GM12878 (cell line): ENCODE data around the gene TMEM135. TPM values are rescaled to one million over a fixed set of nuclear protein-coding genes. Genes with fewer than 3 reads are reported as not detected.

ENCODE experiments used
- ATAC-seq: fragments of 200-7000 bp; cut with Tn5 transposase; 3 replicates; pipeline ENCODE4 v1.9.1; 2020; ENCODE audit warnings: mild to moderate bottlenecking, moderate library complexity
- BruUV-seq: library from RNA; stranded (reverse); fragments of 400-500 nt; replicated peaks from 2 replicates; lab custom pipeline; 2021; lab: Mats Ljungman, UMichigan
- CTCF ChIA-PET: fragments of 300-600 bp; sonication (Branson Sonifier 250); formaldehyde crosslinking; extraction: SDS; loops from one replicate; lab custom pipeline; 2021; ENCODE audit warnings: inconsistent platforms; lab: Yijun Ruan, JAX
- POLR2A ChIA-PET: fragments of 350-600 bp; formaldehyde crosslinking; extraction: SDS; loops from one replicate; lab custom pipeline; 2021; ENCODE audit warnings: inconsistent platforms; lab: Charles Lee
- RAD21 ChIA-PET: fragments of 300-600 bp; sonication (Branson Sonifier 250); formaldehyde crosslinking; loops from one replicate; lab custom pipeline; 2023; ENCODE audit warnings: antibody characterized with exemption; ENCODE audit not compliant: unreplicated experiment; lab: Charles Lee
- SMC1A ChIA-PET: fragments of 300-600 bp; sonication (Branson Sonifier 250); formaldehyde crosslinking; loops from one replicate; lab custom pipeline; 2023; ENCODE audit not compliant: unreplicated experiment, uncharacterized antibody; lab: Charles Lee
- DNase-seq: peaks from one replicate; pipeline ENCODE4 v3.0.0-alpha.2; 2011; ENCODE audit warnings: low read depth, low spot score
- FAIRE-seq: peaks from 3 replicates; lab custom pipeline; 2011; peaks lifted over from hg19 to GRCh38; lab: Jason Lieb, UNC
- H2AFZ ChIP-seq: 2 replicates; pipeline ENCODE4 v1.6.0; 2011; ENCODE audit warnings: low read depth, low read length, control low read depth; ENCODE audit not compliant: control insufficient read depth
- H3K27ac ChIP-seq: 2 replicates; pipeline ENCODE4 v1.5.1; 2011; ENCODE audit warnings: control low read depth; ENCODE audit not compliant: control insufficient read depth, insufficient read depth
- H3K27me3 ChIP-seq, 2 experiments: replicated peaks in 1 of 2; 2 replicates each; pipeline versions ENCODE4 v1.6.0 to v1.6.1; 2011; ENCODE audit warnings: low read length in 1 of 2; ENCODE audit not compliant: control insufficient read depth in 2 of 2, insufficient read depth in 2 of 2
- H3K36me3 ChIP-seq, 2 experiments: 2 replicates each; pipeline ENCODE4 v1.5.1; 2011; ENCODE audit warnings: low read length in 1 of 2; ENCODE audit not compliant: control insufficient read depth in 2 of 2, insufficient read depth in 2 of 2
- H3K4me1 ChIP-seq: 2 replicates; pipeline ENCODE4 v1.6.1; 2011; ENCODE audit warnings: mild to moderate bottlenecking, low read length, moderate library complexity, mixed read lengths; ENCODE audit not compliant: control insufficient read depth, insufficient read depth
- H3K4me2 ChIP-seq: 2 replicates; pipeline ENCODE4 v1.6.0; 2011; ENCODE audit warnings: control low read depth; ENCODE audit not compliant: control insufficient read depth, insufficient read depth
- H3K4me3 ChIP-seq: fragments of 200-600 bp; sonication (generic); 2 replicates; pipeline ENCODE4 v1.5.1; 2016
- H3K79me2 ChIP-seq: 2 replicates; pipeline ENCODE4 v1.6.0; 2011; ENCODE audit warnings: low read length; ENCODE audit not compliant: control insufficient read depth, insufficient read depth
- H3K9ac ChIP-seq: 2 replicates; pipeline ENCODE4 v1.8.0; 2011; ENCODE audit warnings: low read length, control low read depth, mixed read lengths; ENCODE audit not compliant: control insufficient read depth, insufficient read depth
- H3K9me3 ChIP-seq: replicated peaks from 3 replicates; pipeline ENCODE4 v1.5.1; 2011; ENCODE audit warnings: mild to moderate bottlenecking, low read length; ENCODE audit not compliant: control insufficient read depth, insufficient read depth
- H4K20me1 ChIP-seq: 2 replicates; pipeline ENCODE4 v1.6.0; 2011; ENCODE audit not compliant: control insufficient read depth, insufficient read depth
- ASH2L ChIP-seq: fragments of 300-600, 200-600 bp; sonication (generic); IDR thresholded peaks from 2 replicates; pipeline ENCODE4 v1.6.1; 2017; ENCODE audit warnings: low read depth, mild to moderate bottlenecking, borderline replicate concordance
- CHD4 ChIP-seq: fragments of 200-600 bp; sonication (generic); IDR thresholded peaks from 2 replicates; pipeline ENCODE4 v1.6.1; 2016; ENCODE audit warnings: mild to moderate bottlenecking
- FOXM1 ChIP-seq: IDR thresholded peaks from 2 replicates; pipeline ENCODE4 v1.6.1; 2012; ENCODE audit warnings: low read depth, mild to moderate bottlenecking, inconsistent platforms, low read length, moderate library complexity
- RBBP5 ChIP-seq: fragments of 200-600 bp; sonication (generic); conservative IDR thresholded peaks from 2 replicates; pipeline ENCODE4 v1.6.1; 2016
- TARDBP ChIP-seq: IDR thresholded peaks from 2 replicates; pipeline ENCODE4 v1.6.1; 2016; ENCODE audit warnings: borderline replicate concordance
- ZNF207 ChIP-seq: fragments of 450-650 bp; IDR thresholded peaks from 2 replicates; pipeline ENCODE4 v1.6.1; 2014; ENCODE audit warnings: antibody characterized with exemption, mild to moderate bottlenecking, borderline replicate concordance
- WGBS: methylation state at CpG from one replicate; pipeline ENCODE4 v1.1.6; 2016; ENCODE audit warnings: low lambda C conversion rate; ENCODE audit not compliant: insufficient replicate concordance, insufficient coverage; ENCODE audit errors: missing lambda C conversion rate; 5-methylcytosine and 5-hydroxymethylcytosine counted together
- in situ Hi-C: fragments of 300-500 bp; cut with MboI; formaldehyde crosslinking; loops from 9 replicates; pipeline ENCODE4 v1.14.3; 2018; ENCODE audit warnings: mixed read lengths
- intact Hi-C: fragments of 100-400 bp; cut with micrococcal nuclease; formaldehyde crosslinking; loops from one replicate; pipeline ENCODE4 v1.14.2; 2022; ENCODE audit not compliant: unreplicated experiment
- polyA plus RNA-seq, 11 experiments: library from polyadenylated mRNA; depleted of rRNA in 4 of 11; unstranded in 6 of 11; stranded (reverse) in 5 of 11; fragments of >200 nt; fragmentation: Nextera tagmentation in 4 of 11; fragmentation: Illumina TruSeq in 1 of 11; extraction: Ambion mirVana in 4 of 11; extraction: Trizol in 1 of 11; gene quantifications; 1 replicate in 1 of 11; 2 replicates in 10 of 11; pipeline versions ENCODE4 v1.2.1 to v1.2.3, GENCODE V29; 2011 to 2016; ENCODE audit warnings: inconsistent platforms in 2 of 11, missing spikeins in 2 of 11, low read depth in 1 of 11
- total RNA-seq, 4 experiments: library from RNA; depleted of rRNA in 3 of 4; stranded (reverse); fragments of >200 nt in 3 of 4; fragmentation: Illumina TruSeq in 1 of 4; extraction: Trizol in 1 of 4; gene quantifications; 2 replicates each; pipeline versions ENCODE4 v1.2.1 to v1.2.3, GENCODE V29; 2013 to 2021
- TF ChIP-seq, protein P1 (sequence below): fragments of 450-650 bp; IDR thresholded peaks from 2 replicates; pipeline ENCODE4 v1.6.1; 2017; ENCODE audit warnings: mild to moderate bottlenecking, low read depth, inconsistent platforms; ENCODE audit not compliant: poor library complexity, severe bottlenecking
- TF ChIP-seq, protein P2 (sequence below): IDR thresholded peaks from 2 replicates; pipeline ENCODE4 v1.6.1; 2011; ENCODE audit warnings: low read depth, low read length, improper control_type of control experiment, borderline replicate concordance
- TF ChIP-seq, protein P3 (sequence below): fragments of 450-650 bp; IDR thresholded peaks from 2 replicates; pipeline ENCODE4 v1.6.1; 2017; ENCODE audit warnings: mild to moderate bottlenecking, moderate library complexity
- TF ChIP-seq, protein P4 (sequence below): fragments of 450-650 bp; formaldehyde crosslinking; IDR thresholded peaks from 2 replicates; pipeline ENCODE4 v1.4.0; 2022; ENCODE audit warnings: mild to moderate bottlenecking, moderate library complexity
- TF ChIP-seq, protein P5 (sequence below): fragments of 450-650 bp; IDR thresholded peaks from 2 replicates; pipeline ENCODE4 v1.6.1; 2017; ENCODE audit warnings: borderline replicate concordance

Gene TMEM135
- total and polyA plus RNA-seq, 10 of the 15 experiments (the other 5 are each of a cell fraction or from before 2014, with no cell fraction given) = 7.2 to 117 (median 12.9) TPM

DNA sequence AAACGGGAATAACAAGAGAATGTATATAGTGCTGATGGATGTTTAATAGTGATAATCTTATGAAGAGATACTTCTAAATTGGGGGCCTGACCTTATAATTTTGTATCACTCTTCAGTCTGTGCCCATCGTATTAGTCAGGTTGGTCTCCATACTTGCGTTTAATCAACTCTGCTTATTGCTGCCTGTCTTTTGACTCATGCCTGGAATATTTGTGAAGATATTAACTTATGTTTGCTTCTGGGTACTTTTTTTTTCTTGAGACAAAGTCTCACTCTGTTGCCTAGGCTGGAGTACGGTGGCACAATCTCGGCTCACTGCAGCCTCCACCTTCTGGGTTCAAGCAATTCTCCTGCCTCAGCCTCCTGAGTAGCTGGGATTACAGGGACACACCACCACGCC, 24.0 kb downstream of the TMEM135 start:
- no TSS peak for BruUV-seq
- no peak for ATAC-seq
- H3K27me3 ChIP-seq = no peaks in the 10 kb centered on the region
- no peaks in the 10 kb centered on the region for H3K36me3 ChIP-seq
- no peak for DNase-seq
- CTCF ChIA-PET = no interaction called here
- POLR2A ChIA-PET = no interaction called here
- no peaks in the 10 kb centered on the region for H3K4me1 ChIP-seq
- in situ Hi-C loops = no loop called here
- no peaks in the 10 kb centered on the region for H3K79me2 ChIP-seq
- H3K9ac ChIP-seq = no peak overlapping the region
- no peaks in the 10 kb centered on the region for H4K20me1 ChIP-seq
- FAIRE-seq = no peak
- WGBS = 97% methylated on average over 6 of the region's 6 CpGs
- RAD21 ChIA-PET = no interaction called here
- no peak overlapping the region for H2AFZ ChIP-seq
- H3K9me3 ChIP-seq = no peaks in the 10 kb centered on the region
- H3K4me2 ChIP-seq = no peak overlapping the region
- no peak overlapping the region for H3K4me3 ChIP-seq
- intact Hi-C loops = no loop called here
- no peak overlapping the region for H3K27ac ChIP-seq
- SMC1A ChIA-PET = no interaction called here
- TF ChIP-seq, protein P1, sequence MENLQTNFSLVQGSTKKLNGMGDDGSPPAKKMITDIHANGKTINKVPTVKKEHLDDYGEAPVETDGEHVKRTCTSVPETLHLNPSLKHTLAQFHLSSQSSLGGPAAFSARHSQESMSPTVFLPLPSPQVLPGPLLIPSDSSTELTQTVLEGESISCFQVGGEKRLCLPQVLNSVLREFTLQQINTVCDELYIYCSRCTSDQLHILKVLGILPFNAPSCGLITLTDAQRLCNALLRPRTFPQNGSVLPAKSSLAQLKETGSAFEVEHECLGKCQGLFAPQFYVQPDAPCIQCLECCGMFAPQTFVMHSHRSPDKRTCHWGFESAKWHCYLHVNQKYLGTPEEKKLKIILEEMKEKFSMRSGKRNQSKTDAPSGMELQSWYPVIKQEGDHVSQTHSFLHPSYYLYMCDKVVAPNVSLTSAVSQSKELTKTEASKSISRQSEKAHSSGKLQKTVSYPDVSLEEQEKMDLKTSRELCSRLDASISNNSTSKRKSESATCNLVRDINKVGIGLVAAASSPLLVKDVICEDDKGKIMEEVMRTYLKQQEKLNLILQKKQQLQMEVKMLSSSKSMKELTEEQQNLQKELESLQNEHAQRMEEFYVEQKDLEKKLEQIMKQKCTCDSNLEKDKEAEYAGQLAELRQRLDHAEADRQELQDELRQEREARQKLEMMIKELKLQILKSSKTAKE = no peak
- TF ChIP-seq ZNF207 (no peak), RBBP5 (no peak), TARDBP (no peak), CHD4 (no peak), ASH2L (no peak), FOXM1 (no peak)
- TF ChIP-seq, protein P2, sequence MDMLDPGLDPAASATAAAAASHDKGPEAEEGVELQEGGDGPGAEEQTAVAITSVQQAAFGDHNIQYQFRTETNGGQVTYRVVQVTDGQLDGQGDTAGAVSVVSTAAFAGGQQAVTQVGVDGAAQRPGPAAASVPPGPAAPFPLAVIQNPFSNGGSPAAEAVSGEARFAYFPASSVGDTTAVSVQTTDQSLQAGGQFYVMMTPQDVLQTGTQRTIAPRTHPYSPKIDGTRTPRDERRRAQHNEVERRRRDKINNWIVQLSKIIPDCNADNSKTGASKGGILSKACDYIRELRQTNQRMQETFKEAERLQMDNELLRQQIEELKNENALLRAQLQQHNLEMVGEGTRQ = no peak
- TF ChIP-seq, protein P3, sequence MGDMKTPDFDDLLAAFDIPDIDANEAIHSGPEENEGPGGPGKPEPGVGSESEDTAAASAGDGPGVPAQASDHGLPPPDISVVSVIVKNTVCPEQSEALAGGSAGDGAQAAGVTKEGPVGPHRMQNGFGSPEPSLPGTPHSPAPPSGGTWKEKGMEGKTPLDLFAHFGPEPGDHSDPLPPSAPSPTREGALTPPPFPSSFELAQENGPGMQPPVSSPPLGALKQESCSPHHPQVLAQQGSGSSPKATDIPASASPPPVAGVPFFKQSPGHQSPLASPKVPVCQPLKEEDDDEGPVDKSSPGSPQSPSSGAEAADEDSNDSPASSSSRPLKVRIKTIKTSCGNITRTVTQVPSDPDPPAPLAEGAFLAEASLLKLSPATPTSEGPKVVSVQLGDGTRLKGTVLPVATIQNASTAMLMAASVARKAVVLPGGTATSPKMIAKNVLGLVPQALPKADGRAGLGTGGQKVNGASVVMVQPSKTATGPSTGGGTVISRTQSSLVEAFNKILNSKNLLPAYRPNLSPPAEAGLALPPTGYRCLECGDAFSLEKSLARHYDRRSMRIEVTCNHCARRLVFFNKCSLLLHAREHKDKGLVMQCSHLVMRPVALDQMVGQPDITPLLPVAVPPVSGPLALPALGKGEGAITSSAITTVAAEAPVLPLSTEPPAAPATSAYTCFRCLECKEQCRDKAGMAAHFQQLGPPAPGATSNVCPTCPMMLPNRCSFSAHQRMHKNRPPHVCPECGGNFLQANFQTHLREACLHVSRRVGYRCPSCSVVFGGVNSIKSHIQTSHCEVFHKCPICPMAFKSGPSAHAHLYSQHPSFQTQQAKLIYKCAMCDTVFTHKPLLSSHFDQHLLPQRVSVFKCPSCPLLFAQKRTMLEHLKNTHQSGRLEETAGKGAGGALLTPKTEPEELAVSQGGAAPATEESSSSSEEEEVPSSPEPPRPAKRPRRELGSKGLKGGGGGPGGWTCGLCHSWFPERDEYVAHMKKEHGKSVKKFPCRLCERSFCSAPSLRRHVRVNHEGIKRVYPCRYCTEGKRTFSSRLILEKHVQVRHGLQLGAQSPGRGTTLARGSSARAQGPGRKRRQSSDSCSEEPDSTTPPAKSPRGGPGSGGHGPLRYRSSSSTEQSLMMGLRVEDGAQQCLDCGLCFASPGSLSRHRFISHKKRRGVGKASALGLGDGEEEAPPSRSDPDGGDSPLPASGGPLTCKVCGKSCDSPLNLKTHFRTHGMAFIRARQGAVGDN = no peak
- TF ChIP-seq, protein P4, sequence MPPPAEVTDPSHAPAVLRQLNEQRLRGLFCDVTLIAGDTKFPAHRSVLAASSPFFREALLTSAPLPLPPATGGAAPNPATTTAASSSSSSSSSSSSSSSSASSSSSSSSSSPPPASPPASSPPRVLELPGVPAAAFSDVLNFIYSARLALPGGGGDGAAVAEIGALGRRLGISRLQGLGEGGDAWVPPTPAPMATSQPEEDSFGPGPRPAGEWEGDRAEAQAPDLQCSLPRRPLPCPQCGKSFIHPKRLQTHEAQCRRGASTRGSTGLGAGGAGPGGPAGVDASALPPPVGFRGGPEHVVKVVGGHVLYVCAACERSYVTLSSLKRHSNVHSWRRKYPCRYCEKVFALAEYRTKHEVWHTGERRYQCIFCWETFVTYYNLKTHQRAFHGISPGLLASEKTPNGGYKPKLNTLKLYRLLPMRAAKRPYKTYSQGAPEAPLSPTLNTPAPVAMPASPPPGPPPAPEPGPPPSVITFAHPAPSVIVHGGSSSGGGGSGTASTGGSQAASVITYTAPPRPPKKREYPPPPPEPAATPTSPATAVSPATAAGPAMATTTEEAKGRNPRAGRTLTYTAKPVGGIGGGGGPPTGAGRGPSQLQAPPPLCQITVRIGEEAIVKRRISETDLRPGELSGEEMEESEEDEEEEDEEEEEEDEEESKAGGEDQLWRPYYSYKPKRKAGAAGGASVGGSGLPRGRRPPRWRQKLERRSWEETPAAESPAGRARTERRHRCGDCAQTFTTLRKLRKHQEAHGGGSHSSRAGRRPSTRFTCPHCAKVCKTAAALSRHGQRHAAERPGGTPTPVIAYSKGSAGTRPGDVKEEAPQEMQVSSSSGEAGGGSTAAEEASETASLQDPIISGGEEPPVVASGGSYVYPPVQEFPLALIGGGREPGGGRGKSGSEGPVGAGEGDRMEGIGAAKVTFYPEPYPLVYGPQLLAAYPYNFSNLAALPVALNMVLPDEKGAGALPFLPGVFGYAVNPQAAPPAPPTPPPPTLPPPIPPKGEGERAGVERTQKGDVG (CRISPR knock-in tag) = no peak
- TF ChIP-seq, protein P5, sequence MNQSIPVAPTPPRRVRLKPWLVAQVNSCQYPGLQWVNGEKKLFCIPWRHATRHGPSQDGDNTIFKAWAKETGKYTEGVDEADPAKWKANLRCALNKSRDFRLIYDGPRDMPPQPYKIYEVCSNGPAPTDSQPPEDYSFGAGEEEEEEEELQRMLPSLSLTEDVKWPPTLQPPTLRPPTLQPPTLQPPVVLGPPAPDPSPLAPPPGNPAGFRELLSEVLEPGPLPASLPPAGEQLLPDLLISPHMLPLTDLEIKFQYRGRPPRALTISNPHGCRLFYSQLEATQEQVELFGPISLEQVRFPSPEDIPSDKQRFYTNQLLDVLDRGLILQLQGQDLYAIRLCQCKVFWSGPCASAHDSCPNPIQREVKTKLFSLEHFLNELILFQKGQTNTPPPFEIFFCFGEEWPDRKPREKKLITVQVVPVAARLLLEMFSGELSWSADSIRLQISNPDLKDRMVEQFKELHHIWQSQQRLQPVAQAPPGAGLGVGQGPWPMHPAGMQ = no peak
